CD4-positive, alpha-beta memory T cell (primary cell): ENCODE data around the gene MAML2. TPM values are rescaled to one million over a fixed set of nuclear protein-coding genes. Genes with fewer than 3 reads are reported as not detected.

Experiments used
- CTCF ChIA-PET: fragments of 350-600 bp; sonication (Branson Sonifier 250); formaldehyde crosslinking; loops from one replicate; lab custom pipeline; 2021; ENCODE audit warnings: inconsistent platforms; ENCODE audit not compliant: partially characterized antibody; lab: Charles Lee
- POLR2A ChIA-PET: fragments of 350-600 bp; sonication (Branson Sonifier 250); formaldehyde crosslinking; loops from one replicate; lab custom pipeline; 2021; ENCODE audit not compliant: partially characterized antibody; lab: Charles Lee
- DNase-seq, 5 donors: peaks; one replicate each; pipeline versions ENCODE4 v3.0.0 to v3.0.0-alpha.2; 2020 to 2022; ENCODE audit warnings: mixed read lengths in 1 of 5
- H3K27ac ChIP-seq: one replicate; pipeline ENCODE4 v1.7.0; 2013; ENCODE audit warnings: low read depth, low read length
- H3K27me3 ChIP-seq: 2 replicates; pipeline ENCODE4 v1.7.0; 2013; ENCODE audit warnings: mild to moderate bottlenecking, low read length, moderate library complexity; ENCODE audit not compliant: insufficient read depth
- H3K36me3 ChIP-seq: 2 replicates; pipeline ENCODE4 v1.7.0; 2013; ENCODE audit warnings: mild to moderate bottlenecking, low read length, moderate library complexity; ENCODE audit not compliant: insufficient read depth
- H3K4me1 ChIP-seq: 2 replicates; pipeline ENCODE4 v1.7.0; 2013; ENCODE audit warnings: mild to moderate bottlenecking, low read length, moderate library complexity; ENCODE audit not compliant: insufficient read depth
- H3K4me3 ChIP-seq, 2 donors: one replicate each; pipeline ENCODE4 v1.7.0; 2013; ENCODE audit warnings: low read length in 2 of 2, mild to moderate bottlenecking in 1 of 2
- H3K9me3 ChIP-seq, 2 donors: one replicate each; pipeline ENCODE4 v1.7.0; 2013; ENCODE audit warnings: low read length in 2 of 2, control low read depth in 1 of 2; ENCODE audit not compliant: control insufficient read depth in 1 of 2
- H3K27ac Mint-ChIP-seq, 7 donors: one replicate each; pipeline ENCODE4 v1.8.0; 2020 to 2021; ENCODE audit warnings: mixed read lengths in 7 of 7, mild to moderate bottlenecking in 6 of 7, inconsistent platforms in 3 of 7, moderate library complexity in 3 of 7
- H3K27me3 Mint-ChIP-seq, 2 donors: one replicate each; pipeline ENCODE4 v1.8.0; 2020 to 2021; ENCODE audit warnings: mixed read lengths in 2 of 2
- H3K36me3 Mint-ChIP-seq, 2 donors: one replicate each; pipeline ENCODE4 v1.8.0; 2020 to 2021; ENCODE audit warnings: mixed read lengths in 2 of 2, inconsistent platforms in 1 of 2, mild to moderate bottlenecking in 1 of 2
- H3K4me1 Mint-ChIP-seq, 4 donors: one replicate each; pipeline ENCODE4 v1.8.0; 2020 to 2021; ENCODE audit warnings: mixed read lengths in 4 of 4, mild to moderate bottlenecking in 1 of 4
- H3K4me3 Mint-ChIP-seq, 8 donors: one replicate each; pipeline ENCODE4 v1.8.0; 2020 to 2021; ENCODE audit warnings: mixed read lengths in 8 of 8, mild to moderate bottlenecking in 7 of 8, moderate library complexity in 6 of 8, inconsistent platforms in 3 of 8
- H3K9me3 Mint-ChIP-seq, 8 donors: one replicate each; pipeline ENCODE4 v1.8.0; 2020 to 2021; ENCODE audit warnings: mixed read lengths in 8 of 8, mild to moderate bottlenecking in 5 of 8, inconsistent platforms in 3 of 8, moderate library complexity in 1 of 8
- intact Hi-C: fragments of 100-400 bp; cut with micrococcal nuclease; formaldehyde crosslinking; loops from one replicate; pipeline ENCODE4 v1.15.1; 2023
- polyA plus RNA-seq, 2 donors: library from polyadenylated mRNA; unstranded; fragments of 300-500 nt; fragmentation: Illumina TruSeq; gene quantifications; one replicate each; pipeline ENCODE4 v1.2.3, GENCODE V29; 2021
- total RNA-seq, 2 experiments: library from RNA; stranded (reverse); gene quantifications; one replicate each; pipeline ENCODE4 v1.2.3, GENCODE V29; 2021

Gene MAML2
- total and polyA plus RNA-seq, 4 experiments from 2014 or later, result 1.6 to 38.3 (median 25.5) TPM

DNA sequence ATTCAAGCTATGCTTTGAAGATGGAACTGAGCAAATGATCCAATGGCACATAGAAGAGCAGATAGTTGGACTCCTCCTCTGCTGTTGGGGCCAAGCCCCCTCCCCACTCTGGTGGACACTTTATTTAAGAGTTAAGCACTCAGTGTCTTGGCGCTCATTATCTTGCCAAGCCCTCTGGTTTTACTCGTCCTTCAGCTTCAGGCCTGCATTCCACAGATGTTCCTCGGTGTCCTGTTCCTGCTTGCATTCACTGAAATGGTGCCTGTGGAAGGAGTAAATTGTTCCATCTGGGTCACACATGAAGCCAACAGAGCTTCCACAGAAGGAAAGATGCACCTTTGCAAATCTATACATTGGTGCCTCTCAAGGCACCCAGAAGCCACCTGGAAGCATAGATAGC is 26.1 kb downstream of the MAML2 start:
- H3K27ac ChIP-seq, result no peak overlapping the region
- no peaks in the 10 kb centered on the region for H3K9me3 ChIP-seq
- H3K36me3 ChIP-seq, result no peaks in the 10 kb centered on the region
- no peak for DNase-seq
- H3K27me3 ChIP-seq, result no peaks in the 10 kb centered on the region
- H3K27me3 Mint-ChIP-seq, result no peaks in the 10 kb centered on the region
- no peak overlapping the region for H3K4me3 Mint-ChIP-seq
- H3K9me3 Mint-ChIP-seq, result no peaks in the 10 kb centered on the region
- H3K4me3 ChIP-seq, result no peak overlapping the region
- POLR2A ChIA-PET, result no interaction called here
- peaks cover 29 to 35% of the 10 kb centered on the region in 2 donors for H3K36me3 Mint-ChIP-seq
- peak overlapping the region in 3 of 7 donors; percentile 36 to 64 (median 59) for H3K27ac Mint-ChIP-seq
- intact Hi-C loops, result no loop called here
- CTCF ChIA-PET, result interaction anchor here (4.2 kb wide), 1 partner anchor 26 kb away, joined by 21 read pairs; the partner anchor contains the start of gene MAML2
- peaks cover 72 to 99% (median 85%) of the 10 kb centered on the region in 4 donors for H3K4me1 Mint-ChIP-seq
- H3K4me1 ChIP-seq, result peaks cover 74% of the 10 kb centered on the region

DNA sequence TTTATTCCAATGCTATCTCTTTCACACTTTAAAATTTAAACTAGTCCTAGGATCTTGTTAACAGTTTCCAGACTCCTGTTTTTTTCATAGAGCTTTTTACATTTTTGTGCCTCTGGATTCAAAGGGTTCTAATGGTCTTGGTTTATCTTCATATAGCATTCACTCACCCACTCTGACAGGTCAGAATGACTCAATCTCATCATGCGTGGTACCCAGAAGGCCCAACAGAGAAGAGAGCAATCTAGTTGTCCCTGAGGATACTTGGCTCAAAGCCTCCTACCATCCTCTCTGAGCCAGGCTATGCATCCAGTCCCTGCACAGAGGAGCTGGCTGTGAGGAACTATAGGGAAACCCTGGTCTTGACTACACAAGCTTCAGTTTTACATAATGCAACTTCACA is 27.5 kb downstream of the MAML2 start:
- ChIA-PET CTCF (interaction anchor here (0.8 to 5.8 kb wide), 3 partner anchors 10 to 36 kb away, joined by 3 to 58 read pairs (median 4); partner anchors contain the start of gene MAML2), POLR2A (interaction anchor here (0.7 to 3.8 kb wide), 5 partner anchors 9 to 72 kb away, joined by 3 to 34 read pairs (median 3); partner anchors contain the start of gene MAML2)
- no peak for DNase-seq
- peaks cover 66 to 99% (median 81%) of the 10 kb centered on the region in 4 donors for H3K4me1 Mint-ChIP-seq
- H3K4me1 ChIP-seq, result peaks cover 68% of the 10 kb centered on the region
- H3K27ac Mint-ChIP-seq, result peak overlapping the region; percentile 10 to 68 (median 49)
- no peaks in the 10 kb centered on the region for H3K9me3 ChIP-seq
- intact Hi-C loops, result no loop called here
- no peak overlapping the region for H3K27ac ChIP-seq
- no peak overlapping the region for H3K4me3 ChIP-seq
- H3K27me3 ChIP-seq, result no peaks in the 10 kb centered on the region
- peaks cover 31 to 32% of the 10 kb centered on the region in 2 donors for H3K36me3 Mint-ChIP-seq
- peak overlapping the region in 4 of 8 donors; percentile 0 to 36 (median 19) for H3K4me3 Mint-ChIP-seq
- H3K27me3 Mint-ChIP-seq, result no peaks in the 10 kb centered on the region
- H3K9me3 Mint-ChIP-seq, result no peaks in the 10 kb centered on the region
- no peaks in the 10 kb centered on the region for H3K36me3 ChIP-seq

DNA sequence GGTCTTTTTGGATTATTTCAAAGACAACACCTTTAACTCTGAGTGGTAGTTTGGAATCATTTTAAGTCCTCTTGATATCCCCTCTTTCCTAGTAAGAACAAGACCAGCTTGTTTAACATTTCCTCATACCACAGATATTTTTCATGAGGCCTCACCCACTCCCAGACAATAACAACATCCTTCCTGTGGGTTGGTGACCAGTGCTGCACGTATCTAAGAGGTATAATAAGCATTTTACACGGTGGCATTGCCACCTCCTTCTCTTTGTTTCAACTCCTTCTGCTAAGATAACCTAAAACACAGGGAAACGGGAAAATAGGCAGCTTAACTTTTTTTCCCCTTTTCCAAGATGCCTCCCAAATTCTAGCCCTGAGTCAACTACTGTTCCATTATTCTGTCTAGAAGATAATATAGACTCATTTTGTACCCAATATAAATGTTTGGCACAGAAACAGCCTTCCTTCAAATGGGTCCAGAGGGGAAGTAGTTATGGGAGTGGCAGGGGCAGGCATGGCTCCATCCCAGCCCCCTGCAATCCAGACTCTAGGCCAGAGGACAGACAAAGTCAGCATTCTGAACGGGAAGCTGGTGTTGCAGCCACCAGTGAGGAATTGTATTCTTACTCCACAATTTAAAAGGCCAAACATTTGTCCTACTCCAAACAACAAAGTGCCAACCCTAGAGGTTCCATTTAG is 28.5 kb downstream of the MAML2 start:
- H3K4me1 Mint-ChIP-seq, result peaks cover 60 to 92% (median 75%) of the 10 kb centered on the region in 4 donors
- no peaks in the 10 kb centered on the region for H3K27me3 ChIP-seq
- intact Hi-C loops, result no loop called here
- ChIA-PET CTCF (interaction anchor here (0.8 to 5.8 kb wide), 6 partner anchors 9 to 259 kb away, joined by 3 to 58 read pairs (median 4); partner anchors contain the start of gene MAML2), POLR2A (interaction anchor here (0.7 to 3.8 kb wide), 7 partner anchors 10 to 254 kb away, joined by 3 to 34 read pairs (median 3); partner anchors contain the start of gene MAML2)
- H3K27ac Mint-ChIP-seq, result peak overlapping the region; percentile 39 to 92 (median 71)
- no peaks in the 10 kb centered on the region for H3K27me3 Mint-ChIP-seq
- H3K9me3 ChIP-seq, result no peaks in the 10 kb centered on the region
- peaks cover 58% of the 10 kb centered on the region for H3K4me1 ChIP-seq
- peak in 1 of 5 donors; percentile 15 for DNase-seq
- peaks cover 30 to 31% of the 10 kb centered on the region in 2 donors for H3K36me3 Mint-ChIP-seq
- H3K4me3 Mint-ChIP-seq, result peak overlapping the region in 7 of 8 donors; percentile 36 to 67 (median 65)
- no peaks in the 10 kb centered on the region for H3K9me3 Mint-ChIP-seq
- no peak overlapping the region for H3K27ac ChIP-seq
- no peak overlapping the region for H3K4me3 ChIP-seq
- H3K36me3 ChIP-seq, result no peaks in the 10 kb centered on the region

DNA sequence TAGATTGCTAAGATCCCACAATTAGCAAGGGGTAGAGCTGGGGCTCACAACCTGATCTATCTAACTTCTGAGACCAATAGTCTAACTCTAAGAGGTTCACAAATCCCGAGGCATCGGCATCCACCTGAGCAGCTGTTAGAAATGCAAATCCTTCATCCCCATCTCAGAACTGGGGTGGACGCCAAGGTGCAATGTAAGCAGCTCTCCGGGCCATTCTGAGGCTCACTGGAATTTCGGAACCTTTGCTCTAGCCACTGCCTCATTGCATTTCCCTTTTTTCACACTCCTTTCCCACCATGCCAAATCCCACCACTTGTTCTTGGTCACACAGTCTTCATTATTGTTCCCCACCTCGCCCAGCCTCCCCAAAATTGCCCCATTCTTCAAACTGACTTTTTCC is 29.8 kb downstream of the MAML2 start:
- H3K27me3 Mint-ChIP-seq, result no peaks in the 10 kb centered on the region
- Histone ChIP-seq H3K27ac (no peak overlapping the region), H3K4me1 (peaks cover 52% of the 10 kb centered on the region)

DNA sequence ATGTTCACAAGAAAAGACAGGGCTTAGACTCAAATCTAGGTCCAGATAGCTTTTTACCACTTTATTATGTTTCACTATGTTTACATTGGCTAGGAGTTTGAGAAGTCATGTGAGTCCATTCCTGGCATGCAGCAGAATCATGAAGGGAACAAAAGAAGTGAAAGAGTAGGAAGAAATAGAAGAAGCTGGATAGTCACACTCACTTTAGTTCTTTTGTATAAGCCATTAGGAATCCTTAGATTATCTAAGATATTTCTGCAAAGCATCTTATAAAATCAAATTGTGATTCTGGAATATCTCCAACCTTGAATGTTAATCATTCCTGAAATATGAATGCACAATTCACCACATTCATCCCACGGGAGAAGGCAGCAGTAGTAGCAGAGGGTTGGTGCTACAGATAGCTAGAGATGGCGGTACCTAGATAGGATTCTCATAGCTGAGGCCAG is 31.9 kb downstream of the MAML2 start:
- no peak for DNase-seq
- CTCF ChIA-PET, result interaction anchor here (5.8 kb wide), 1 partner anchor 30 kb away, joined by 58 read pairs; the partner anchor contains the start of gene MAML2
- peak overlapping the region in 1 of 8 donors; percentile 64 for H3K4me3 Mint-ChIP-seq
- intact Hi-C loops, result no loop called here
- Histone ChIP-seq H3K9me3 (no peaks in the 10 kb centered on the region), H3K36me3 (no peaks in the 10 kb centered on the region), H3K4me1 (peaks cover 57% of the 10 kb centered on the region), H3K4me3 (no peak overlapping the region), H3K27me3 (no peaks in the 10 kb centered on the region), H3K27ac (no peak overlapping the region)
- peaks cover 50 to 87% (median 71%) of the 10 kb centered on the region in 4 donors for H3K4me1 Mint-ChIP-seq
- no peaks in the 10 kb centered on the region for H3K9me3 Mint-ChIP-seq
- peaks cover 17 to 21% of the 10 kb centered on the region in 2 donors for H3K36me3 Mint-ChIP-seq
- H3K27me3 Mint-ChIP-seq, result no peaks in the 10 kb centered on the region
- H3K27ac Mint-ChIP-seq, result peak overlapping the region in 5 of 7 donors; percentile 11 to 84 (median 33)
- POLR2A ChIA-PET, result interaction anchor here (0.7 kb wide), 1 partner anchor 9 kb away, joined by 3 read pairs; no protein-coding TSS in a partner anchor

More for the DNA sequence above, 29.8 kb downstream of the MAML2 start:
- no peaks in the 10 kb centered on the region for H3K27me3 ChIP-seq
- intact Hi-C loops, result no loop called here
- no peaks in the 10 kb centered on the region for H3K9me3 Mint-ChIP-seq
- H3K36me3 ChIP-seq, result no peaks in the 10 kb centered on the region
- CTCF ChIA-PET, result interaction anchor here (1.6 to 5.8 kb wide), 3 partner anchors 28 to 71 kb away, joined by 4 to 58 read pairs (median 4); partner anchors contain the start of gene MAML2
- no peaks in the 10 kb centered on the region for H3K9me3 ChIP-seq
- H3K27ac Mint-ChIP-seq, result peak overlapping the region in 6 of 7 donors; percentile 20 to 86 (median 61)
- POLR2A ChIA-PET, result interaction anchor here (0.6 to 3.8 kb wide), 4 partner anchors 17 to 1359 kb away, joined by 3 to 34 read pairs (median 4); partner anchors contain the start of gene MAML2
- DNase-seq, result no peak
- peak overlapping the region in 2 of 8 donors; percentile 30 to 45 for H3K4me3 Mint-ChIP-seq
- peaks cover 30 to 31% of the 10 kb centered on the region in 2 donors for H3K36me3 Mint-ChIP-seq
- peaks cover 56 to 89% (median 73%) of the 10 kb centered on the region in 4 donors for H3K4me1 Mint-ChIP-seq
- no peak overlapping the region for H3K4me3 ChIP-seq

DNA sequence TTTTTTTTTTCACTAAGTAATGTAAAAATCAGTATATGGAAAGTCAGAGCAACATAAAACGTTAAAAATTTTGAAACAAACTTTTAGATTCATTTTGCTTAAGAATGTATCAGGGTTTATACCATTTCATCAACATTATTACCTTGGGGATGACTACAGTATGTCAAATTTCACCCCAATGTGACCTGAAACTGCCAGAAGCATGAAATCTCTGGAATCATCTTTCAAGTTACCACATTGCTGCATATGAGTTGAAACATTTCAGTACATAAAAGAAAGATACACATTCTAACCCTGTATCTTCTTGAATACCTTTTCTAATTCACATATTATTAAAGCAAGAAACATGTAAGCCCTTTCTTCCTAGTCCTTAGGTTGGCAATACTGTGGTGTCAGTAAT is 32.8 kb downstream of the MAML2 start:
- H3K4me3 Mint-ChIP-seq, result no peak overlapping the region
- ChIA-PET CTCF (interaction anchor here (5.8 kb wide), 1 partner anchor 31 kb away, joined by 58 read pairs; the partner anchor contains the start of gene MAML2), POLR2A (interaction anchor here (0.7 kb wide), 1 partner anchor 9 kb away, joined by 3 read pairs; no protein-coding TSS in a partner anchor)
- no peaks in the 10 kb centered on the region for H3K27me3 ChIP-seq
- H3K4me1 ChIP-seq, result peaks cover 49% of the 10 kb centered on the region
- no peak overlapping the region for H3K4me3 ChIP-seq
- H3K27me3 Mint-ChIP-seq, result no peaks in the 10 kb centered on the region
- peaks cover 15% of the 10 kb centered on the region in 2 donors for H3K36me3 Mint-ChIP-seq
- peaks cover 45 to 78% (median 63%) of the 10 kb centered on the region in 4 donors for H3K4me1 Mint-ChIP-seq
- no peak overlapping the region for H3K27ac ChIP-seq
- peak overlapping the region in 1 of 7 donors; percentile 51 for H3K27ac Mint-ChIP-seq
- no peaks in the 10 kb centered on the region for H3K9me3 Mint-ChIP-seq
- H3K9me3 ChIP-seq, result no peaks in the 10 kb centered on the region
- H3K36me3 ChIP-seq, result no peaks in the 10 kb centered on the region
- intact Hi-C loops, result no loop called here
- no peak for DNase-seq
